Measurements from ENCODE around the gene MSH2.

MSH2 gene

GRCh38 chr2:47508641-47509040, 105.7 kb downstream of the MSH2 start:
- DNase-seq (ENCODE audit: low read depth), result no peak

- DNase-seq (ENCODE audit: low read depth), result no peak
These were observed 106.3 kb downstream of the MSH2 start for GRCh38 chr2:47509250-47509649.

- DNase-seq (ENCODE audit: low read depth), result no peak
These were observed 106.9 kb downstream of the MSH2 start for GRCh38 chr2:47509821-47510385.

GRCh38 chr2:47510745-47511144, 107.8 kb downstream of the MSH2 start:
- DNase-seq (ENCODE audit: low read depth), result no peak

- DNase-seq (ENCODE audit: low read depth), result no peak
These were observed 109.7 kb downstream of the MSH2 start for GRCh38 chr2:47512581-47513083.

GRCh38 chr2:47513981-47514520, 111.1 kb downstream of the MSH2 start:
- no peak for DNase-seq (ENCODE audit: low read depth)

- no peak for DNase-seq (ENCODE audit: low read depth)
These were observed 113.6 kb downstream of the MSH2 start for GRCh38 chr2:47516360-47517104.

GRCh38 chr2:47518497-47519146, 115.7 kb downstream of the MSH2 start:
- no peak for DNase-seq (ENCODE audit: low read depth)

GRCh38 chr2:47519147-47519537, 116.2 kb downstream of the MSH2 start:
- no peak for DNase-seq (ENCODE audit: low read depth)

GRCh38 chr2:47519604-47520301, 116.8 kb downstream of the MSH2 start:
- no peak for DNase-seq (ENCODE audit: low read depth)

- DNase-seq (ENCODE audit: low read depth), result no peak
These were observed 117.3 kb downstream of the MSH2 start for GRCh38 chr2:47520302-47520630.

- peak; percentile 48 for DNase-seq (ENCODE audit: low read depth)
These were observed 118.1 kb downstream of the MSH2 start for GRCh38 chr2:47520825-47521665.

GRCh38 chr2:47521666-47522285, 118.8 kb downstream of the MSH2 start:
- DNase-seq (ENCODE audit: low read depth), result no peak

GRCh38 chr2:47525167-47525566, 122.2 kb downstream of the MSH2 start:
- no peak for DNase-seq (ENCODE audit: low read depth)

GRCh38 chr2:47528455-47528854, 125.5 kb downstream of the MSH2 start:
- no peak for DNase-seq (ENCODE audit: low read depth)

GRCh38 chr2:47528874-47529273, 125.9 kb downstream of the MSH2 start:
- DNase-seq (ENCODE audit: low read depth), result no peak

GRCh38 chr2:47530105-47530760, 127.3 kb downstream of the MSH2 start:
- no peak for DNase-seq (ENCODE audit: low read depth)

- no peak for DNase-seq (ENCODE audit: low read depth)
These were observed 128.6 kb downstream of the MSH2 start for GRCh38 chr2:47531378-47532042.
